ENCODE measurements around the gene SP6. TPM values are rescaled to one million over a fixed set of nuclear protein-coding genes. Genes with fewer than 3 reads are reported as not detected.

Gene SP6
- total RNA-seq, 1 donor from 2014 or later = 30.7 TPM

DNA sequence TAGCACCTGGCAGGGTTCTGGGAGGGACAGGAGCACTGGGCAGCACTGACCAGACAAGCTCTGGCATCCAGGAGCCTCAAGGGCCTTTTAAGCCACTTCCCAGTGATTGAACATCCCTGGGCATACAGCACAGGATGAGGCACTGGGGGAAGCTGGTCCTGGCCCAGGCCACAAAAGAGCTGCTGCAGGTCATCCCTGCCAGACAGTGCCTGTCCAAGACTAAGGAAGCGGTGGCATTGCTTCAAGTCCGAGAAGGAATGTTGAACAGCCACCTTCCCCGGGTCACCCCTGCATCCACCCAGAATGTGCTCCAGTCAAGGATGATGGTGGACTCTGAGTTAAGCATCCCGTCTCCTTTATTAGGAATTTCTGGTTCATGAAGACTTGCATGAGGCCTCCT lies 28.2 kb downstream of the SP6 start:
- TF ChIP-seq, protein P1, sequence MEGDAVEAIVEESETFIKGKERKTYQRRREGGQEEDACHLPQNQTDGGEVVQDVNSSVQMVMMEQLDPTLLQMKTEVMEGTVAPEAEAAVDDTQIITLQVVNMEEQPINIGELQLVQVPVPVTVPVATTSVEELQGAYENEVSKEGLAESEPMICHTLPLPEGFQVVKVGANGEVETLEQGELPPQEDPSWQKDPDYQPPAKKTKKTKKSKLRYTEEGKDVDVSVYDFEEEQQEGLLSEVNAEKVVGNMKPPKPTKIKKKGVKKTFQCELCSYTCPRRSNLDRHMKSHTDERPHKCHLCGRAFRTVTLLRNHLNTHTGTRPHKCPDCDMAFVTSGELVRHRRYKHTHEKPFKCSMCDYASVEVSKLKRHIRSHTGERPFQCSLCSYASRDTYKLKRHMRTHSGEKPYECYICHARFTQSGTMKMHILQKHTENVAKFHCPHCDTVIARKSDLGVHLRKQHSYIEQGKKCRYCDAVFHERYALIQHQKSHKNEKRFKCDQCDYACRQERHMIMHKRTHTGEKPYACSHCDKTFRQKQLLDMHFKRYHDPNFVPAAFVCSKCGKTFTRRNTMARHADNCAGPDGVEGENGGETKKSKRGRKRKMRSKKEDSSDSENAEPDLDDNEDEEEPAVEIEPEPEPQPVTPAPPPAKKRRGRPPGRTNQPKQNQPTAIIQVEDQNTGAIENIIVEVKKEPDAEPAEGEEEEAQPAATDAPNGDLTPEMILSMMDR (IDR thresholded peaks at IDR 0.05; ENCODE audit: unreplicated experiment) = no peak
- Mint-ChIP-seq H3K4me1 (ENCODE audit: unreplicated experiment) (peaks cover 10% of the 10 kb centered on the region), H3K9me3 (ENCODE audit: unreplicated experiment) (no peaks in the 10 kb centered on the region), H3K27ac (ENCODE audit: unreplicated experiment) (no peak overlapping the region), H3K4me3 (ENCODE audit: unreplicated experiment) (no peak overlapping the region), H3K27me3 (ENCODE audit: unreplicated experiment) (peaks cover 4% of the 10 kb centered on the region), H3K36me3 (ENCODE audit: low read depth, unreplicated experiment) (peaks cover 18% of the 10 kb centered on the region)
- no peak for DNase-seq (ENCODE audit: low spot score)

DNA sequence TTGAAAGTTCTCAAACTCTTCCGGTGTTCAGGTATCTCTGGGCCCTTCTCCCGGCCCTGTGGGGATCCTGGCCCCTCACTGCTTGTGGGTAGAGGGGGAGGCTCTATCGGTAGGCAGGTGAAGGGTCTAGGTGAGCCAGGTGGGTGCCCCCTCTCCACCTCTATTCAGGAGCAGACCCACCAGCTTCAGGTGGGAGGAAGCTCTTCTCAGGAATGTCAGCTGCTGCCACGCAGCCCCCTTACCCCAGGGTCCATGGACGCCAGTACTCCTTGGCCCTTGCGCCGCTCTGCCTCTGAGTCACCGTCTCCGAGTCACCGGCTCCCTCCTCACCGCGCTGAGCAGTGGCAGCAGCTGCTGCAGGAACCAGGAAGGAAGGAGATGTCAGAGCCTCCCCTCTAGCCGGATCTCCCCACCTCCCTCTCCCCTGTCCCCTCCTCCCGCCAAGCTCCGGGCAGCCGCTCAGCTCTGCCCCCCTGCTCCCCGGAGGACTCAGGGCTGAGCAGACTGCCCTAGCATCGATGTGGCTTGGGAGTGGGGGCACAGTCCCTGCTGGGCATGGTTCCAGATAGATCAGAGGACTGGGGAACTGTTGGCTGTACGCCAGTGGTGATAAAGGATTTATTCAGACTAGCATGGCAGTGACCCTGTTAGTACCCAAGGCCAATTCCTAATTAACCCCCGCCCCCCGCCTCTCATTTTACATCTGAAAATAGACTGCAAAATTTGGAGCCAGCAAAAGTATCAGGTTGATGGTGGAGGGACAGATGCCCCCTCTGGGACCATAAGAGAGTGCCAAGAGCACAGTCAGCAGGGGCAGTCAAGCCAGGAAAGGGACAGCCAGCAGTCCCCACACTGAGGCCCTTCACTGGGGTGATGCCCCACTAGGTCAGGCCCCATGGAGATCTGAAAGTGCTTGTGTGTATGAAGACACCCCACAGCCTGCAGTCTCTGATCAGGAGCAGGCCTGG lies 29.3 kb downstream of the SP6 start, which contains the start of gene OSBPL7:
OSBPL7 (minus strand) TSS at position 371 of the 968 bp plus-strand sequence. CDS start 1,516 bp downstream, outside the sequence.
- TF ChIP-seq, protein P1 (IDR thresholded peaks at IDR 0.05; ENCODE audit: unreplicated experiment) = no peak

DNA sequence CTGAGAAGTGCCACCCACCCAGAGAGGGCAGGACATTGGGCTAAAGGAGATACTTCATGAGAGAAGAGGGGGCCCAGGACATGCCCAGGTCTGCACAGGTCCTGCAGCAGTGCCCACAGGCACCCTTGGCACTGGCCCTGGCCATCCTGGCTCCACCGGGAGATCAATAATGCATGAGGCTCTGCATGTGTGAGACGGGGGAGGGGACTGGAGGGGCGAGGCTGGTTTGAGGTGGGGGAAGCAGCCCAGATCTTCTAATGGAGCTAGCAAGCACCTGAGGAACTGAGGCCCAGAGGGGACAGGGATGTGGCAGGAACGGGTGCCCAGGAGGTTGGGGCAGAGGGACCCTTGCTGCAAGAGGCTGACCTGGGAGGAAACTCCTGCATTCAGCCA lies 29.9 kb downstream of the SP6 start:
- no peaks in the 10 kb centered on the region for H3K9me3 Mint-ChIP-seq (ENCODE audit: unreplicated experiment)
- H3K4me1 Mint-ChIP-seq (ENCODE audit: unreplicated experiment) = peaks cover 10% of the 10 kb centered on the region
- no peak for DNase-seq (ENCODE audit: low spot score)
- peaks cover 22% of the 10 kb centered on the region for H3K36me3 Mint-ChIP-seq (ENCODE audit: low read depth, unreplicated experiment)
- peak overlapping the region; percentile 95 for H3K4me3 Mint-ChIP-seq (ENCODE audit: unreplicated experiment)
- no peak overlapping the region for H3K27ac Mint-ChIP-seq (ENCODE audit: unreplicated experiment)
- peaks cover 4% of the 10 kb centered on the region for H3K27me3 Mint-ChIP-seq (ENCODE audit: unreplicated experiment)
- TF ChIP-seq, protein P1 (IDR thresholded peaks at IDR 0.05; ENCODE audit: unreplicated experiment) = no peak

More for the DNA sequence above, 29.3 kb downstream of the SP6 start, which contains the start of gene OSBPL7:
- H3K36me3 Mint-ChIP-seq (ENCODE audit: low read depth, unreplicated experiment) = peaks cover 26% of the 10 kb centered on the region
- H3K27ac Mint-ChIP-seq (ENCODE audit: unreplicated experiment) = no peak within 1 kb of the TSS
- peak; percentile 59 for DNase-seq (ENCODE audit: low spot score)
- H3K9me3 Mint-ChIP-seq (ENCODE audit: unreplicated experiment) = no peaks in the 10 kb centered on the region
- H3K4me1 Mint-ChIP-seq (ENCODE audit: unreplicated experiment) = peaks cover 10% of the 10 kb centered on the region
- H3K4me3 Mint-ChIP-seq (ENCODE audit: unreplicated experiment) = peak within 1 kb of the TSS; percentile 95
- peaks cover 4% of the 10 kb centered on the region for H3K27me3 Mint-ChIP-seq (ENCODE audit: unreplicated experiment)

DNA sequence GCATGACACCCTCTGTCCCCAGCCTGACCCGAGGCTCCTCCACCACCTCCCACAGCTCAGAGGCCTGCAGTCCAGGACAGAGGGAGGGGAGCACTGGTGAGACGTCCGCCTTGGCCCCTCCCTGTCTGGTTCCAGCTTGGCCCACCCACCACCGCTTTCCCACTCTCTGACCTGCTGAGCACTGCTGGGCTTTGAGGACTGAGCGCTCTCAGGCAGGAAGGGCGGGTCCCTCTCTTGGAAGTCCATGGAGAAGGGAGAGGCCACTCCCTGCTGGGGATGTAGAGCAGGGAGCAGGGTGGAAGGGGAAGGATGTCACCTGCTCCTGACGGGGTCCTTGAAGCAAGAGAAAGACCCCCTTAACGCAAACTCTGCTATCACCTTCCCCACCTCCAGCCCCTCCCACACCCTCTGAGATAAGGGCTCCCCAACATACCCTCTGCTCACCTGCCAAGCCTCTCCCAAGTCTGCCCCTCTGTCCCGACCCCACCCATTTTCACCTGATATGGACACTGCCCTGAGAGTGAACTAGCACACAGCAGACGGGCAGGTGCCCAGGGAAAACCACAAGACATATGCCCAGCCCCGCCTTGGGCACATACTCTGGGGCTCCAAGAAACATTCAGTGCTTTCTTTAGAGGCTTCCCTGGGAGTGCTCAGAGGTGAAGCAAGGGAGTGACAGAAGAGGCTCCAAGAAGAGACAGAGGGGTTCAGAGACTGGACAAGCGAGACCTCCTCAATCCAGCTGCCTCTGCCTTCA lies 30.8 kb downstream of the SP6 start:
- no peaks in the 10 kb centered on the region for H3K9me3 Mint-ChIP-seq (ENCODE audit: unreplicated experiment)
- no peak for DNase-seq (ENCODE audit: low spot score)
- H3K4me1 Mint-ChIP-seq (ENCODE audit: unreplicated experiment) = peaks cover 10% of the 10 kb centered on the region
- peak overlapping the region; percentile 95 for H3K4me3 Mint-ChIP-seq (ENCODE audit: unreplicated experiment)
- no peak overlapping the region for H3K27ac Mint-ChIP-seq (ENCODE audit: unreplicated experiment)
- peaks cover 28% of the 10 kb centered on the region for H3K36me3 Mint-ChIP-seq (ENCODE audit: low read depth, unreplicated experiment)
- TF ChIP-seq, protein P1 (IDR thresholded peaks at IDR 0.05; ENCODE audit: unreplicated experiment) = no peak
- H3K27me3 Mint-ChIP-seq (ENCODE audit: unreplicated experiment) = peaks cover 6% of the 10 kb centered on the region
